GM18868 (cell line): ENCODE measurements around the gene MYO15A.

Experiments used
- ATAC-seq: cut with Tn5 transposase; IDR thresholded peaks from one replicate; pipeline ENCODE4 v1.9.1; 2021; ENCODE audit warnings: mild to moderate bottlenecking, moderate library complexity; ENCODE audit not compliant: unreplicated experiment

The MYO15A gene

DNA sequence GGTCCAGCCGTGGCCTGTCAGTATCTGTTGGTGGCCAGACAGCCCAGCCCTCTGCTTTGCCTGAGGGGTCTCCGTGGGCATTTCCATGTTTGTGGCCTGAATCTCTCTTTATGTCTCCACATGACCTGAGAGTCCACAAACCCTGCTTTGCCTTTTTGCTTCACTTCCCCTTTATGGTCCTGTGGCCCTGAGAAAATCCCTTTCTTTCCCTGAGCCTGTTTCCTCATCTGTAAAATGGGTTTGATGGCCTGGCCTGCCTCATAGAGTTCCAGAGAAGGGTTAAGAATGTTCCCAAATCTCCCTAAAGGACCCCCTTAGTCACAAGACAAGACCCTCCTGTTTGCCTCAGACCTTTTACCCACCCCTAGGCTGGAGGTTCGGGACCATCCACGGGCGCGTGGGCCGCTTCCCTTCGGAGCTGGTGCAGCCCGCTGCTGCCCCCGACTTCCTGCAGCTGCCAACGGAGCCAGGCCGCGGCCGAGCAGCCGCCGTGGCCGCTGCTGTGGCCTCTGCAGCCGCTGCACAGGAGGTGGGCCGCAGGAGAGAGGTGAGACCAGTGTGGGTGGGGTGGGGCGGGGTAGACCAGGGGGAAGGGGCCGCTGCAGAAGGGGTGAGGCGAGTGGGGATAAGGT, 48.9 kb downstream of the MYO15A start:
- no peak for ATAC-seq

DNA sequence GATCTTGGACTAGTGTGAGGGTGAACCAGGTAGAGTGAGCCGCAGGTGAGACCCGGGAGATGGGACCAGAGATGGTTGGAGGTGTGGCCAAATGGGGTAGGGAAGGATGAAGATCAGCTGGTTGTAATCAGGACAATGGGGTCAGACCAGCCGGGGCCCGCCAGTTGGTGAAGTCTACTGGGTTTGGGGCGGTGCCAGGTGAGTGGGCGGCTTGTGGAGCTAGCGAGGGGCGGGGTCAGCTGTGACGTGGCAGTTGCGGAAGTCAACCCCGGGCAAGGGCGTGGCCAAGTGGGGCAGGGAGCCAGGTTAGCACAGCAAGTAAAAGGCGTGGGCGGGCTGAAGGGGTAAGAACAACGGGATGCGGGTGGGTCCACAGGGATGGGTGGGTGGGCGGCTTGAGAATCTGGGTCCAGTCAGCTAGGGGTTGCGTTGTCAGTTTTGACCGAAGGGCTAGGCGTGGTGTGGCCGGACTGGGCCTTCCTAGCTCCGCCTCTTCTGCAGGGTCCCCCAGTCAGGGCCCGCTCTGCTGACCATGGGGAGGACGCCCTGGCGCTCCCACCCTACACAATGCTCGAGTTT, 49.6 kb downstream of the MYO15A start:
- peak; percentile 61 for ATAC-seq

DNA sequence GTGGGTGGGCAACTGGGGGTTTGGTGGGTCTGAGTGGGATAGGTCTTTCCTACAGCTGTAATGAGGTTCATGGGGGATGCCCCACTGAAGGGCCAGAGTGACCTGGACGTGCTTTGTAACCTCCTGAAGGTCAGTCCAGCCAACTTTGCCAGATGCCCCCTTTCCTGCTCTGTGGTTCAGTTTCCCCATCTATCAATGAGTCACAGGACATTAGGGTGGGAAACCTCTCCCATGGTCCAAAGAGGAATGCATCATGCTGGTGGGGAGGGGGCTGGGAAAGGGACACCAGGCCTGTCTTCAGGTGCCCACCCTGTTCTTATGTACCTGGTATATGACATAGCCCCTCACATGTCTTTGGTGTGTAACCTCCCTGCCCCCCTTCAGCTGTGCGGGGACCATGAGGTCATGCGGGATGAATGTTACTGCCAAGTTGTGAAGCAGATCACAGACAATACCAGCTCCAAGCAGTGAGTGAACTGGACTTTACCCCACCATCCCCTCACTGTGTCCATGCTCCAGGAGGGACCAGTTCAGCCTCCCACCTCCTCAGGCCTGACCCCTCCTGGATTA, 51.1 kb downstream of the MYO15A start:
- no peak for ATAC-seq

DNA sequence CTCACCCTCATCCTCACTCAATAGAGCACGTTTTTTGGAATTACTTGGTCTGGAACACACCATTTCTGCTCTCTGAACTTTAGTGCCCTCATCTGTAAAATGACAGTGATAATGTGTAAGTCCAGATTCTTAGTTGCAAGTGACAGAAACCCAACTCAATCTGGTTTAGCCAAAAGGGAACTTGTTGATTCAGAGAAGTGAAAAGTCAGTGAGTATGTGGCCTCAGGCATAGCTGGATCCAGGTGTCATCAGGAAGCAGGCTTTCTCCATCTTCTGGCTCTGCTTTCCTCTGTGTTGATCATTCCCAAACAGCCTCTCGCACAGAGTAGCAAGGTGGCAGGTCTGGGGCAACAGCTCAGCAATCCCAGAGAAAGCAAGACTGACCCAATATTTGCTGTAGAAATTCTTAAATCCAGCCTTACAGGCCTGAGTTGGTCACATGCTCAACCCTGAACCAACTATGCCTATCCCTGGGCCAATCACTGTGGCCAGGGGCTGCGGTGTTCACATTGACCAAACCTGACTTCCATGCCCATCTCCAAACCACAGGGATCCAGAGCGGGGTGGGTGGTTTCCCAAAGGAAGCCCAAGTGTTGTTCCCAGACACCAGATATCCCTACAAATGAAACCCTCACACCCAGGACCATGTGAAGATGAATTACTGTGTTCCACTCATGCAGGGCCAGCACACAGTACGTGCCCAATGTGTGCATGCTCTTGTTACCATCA, 51.7 kb downstream of the MYO15A start:
- ATAC-seq, result no peak

DNA sequence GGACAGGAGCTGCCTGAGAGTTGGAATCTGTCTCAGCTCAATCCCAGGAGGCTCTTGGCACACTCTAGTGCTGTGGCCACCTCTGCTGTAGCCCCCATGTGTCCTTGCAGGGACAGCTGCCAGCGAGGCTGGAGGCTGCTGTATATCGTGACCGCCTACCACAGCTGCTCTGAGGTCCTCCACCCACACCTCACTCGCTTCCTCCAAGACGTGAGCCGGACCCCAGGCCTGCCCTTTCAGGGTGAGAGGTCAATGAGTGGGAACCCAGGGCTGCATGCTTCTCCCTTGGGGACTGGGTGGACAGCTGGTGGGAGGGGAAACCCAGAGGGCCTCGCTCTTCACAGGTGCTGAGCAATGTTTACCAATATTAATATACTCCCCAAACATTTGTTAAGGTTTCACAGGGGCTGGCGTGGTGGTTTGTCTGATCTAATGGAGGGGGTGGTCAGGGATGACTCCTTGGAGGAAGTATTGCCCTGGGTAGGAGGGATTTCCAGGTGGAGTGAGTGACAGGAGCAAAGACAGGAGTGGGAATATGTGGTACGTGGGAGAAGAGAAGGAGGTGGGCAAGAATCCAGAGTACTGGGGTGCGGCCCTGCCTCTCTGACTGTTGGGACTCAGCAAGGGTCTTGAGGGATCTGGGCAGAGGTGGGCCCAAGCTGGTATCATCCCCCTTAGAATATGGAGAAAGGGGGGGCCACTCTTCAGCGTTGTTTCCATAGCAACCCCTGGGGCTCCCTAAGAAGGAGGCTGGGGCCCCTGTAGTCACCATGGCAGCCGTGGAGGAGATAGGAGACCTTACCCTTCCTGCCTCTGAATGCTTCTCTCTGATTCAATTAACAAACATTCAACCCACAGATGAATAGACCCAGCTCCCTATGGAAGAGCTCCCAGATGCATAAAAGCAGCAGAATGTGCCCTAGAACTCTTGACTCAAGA, 52.9 kb downstream of the MYO15A start:
- no peak for ATAC-seq

DNA sequence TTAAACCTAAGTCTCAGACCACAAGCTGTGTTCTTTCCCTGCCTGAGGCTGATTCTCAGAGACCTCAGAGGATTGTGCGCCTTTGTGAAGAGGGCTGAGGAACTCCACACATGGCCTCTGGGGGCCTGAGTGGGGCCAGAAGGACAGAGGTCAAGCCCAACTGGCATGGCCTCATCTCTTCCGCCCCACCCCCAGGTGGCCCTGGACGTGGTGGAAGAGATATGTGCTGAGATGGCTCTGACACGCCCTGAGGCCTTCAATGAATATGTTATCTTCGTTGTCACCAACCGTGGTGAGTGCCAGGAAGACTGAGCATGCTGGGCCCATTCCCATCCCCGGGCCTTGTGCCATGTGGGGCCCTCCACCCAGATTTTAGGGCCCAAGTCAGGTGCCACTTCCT, 55.0 kb downstream of the MYO15A start:
- no peak for ATAC-seq

DNA sequence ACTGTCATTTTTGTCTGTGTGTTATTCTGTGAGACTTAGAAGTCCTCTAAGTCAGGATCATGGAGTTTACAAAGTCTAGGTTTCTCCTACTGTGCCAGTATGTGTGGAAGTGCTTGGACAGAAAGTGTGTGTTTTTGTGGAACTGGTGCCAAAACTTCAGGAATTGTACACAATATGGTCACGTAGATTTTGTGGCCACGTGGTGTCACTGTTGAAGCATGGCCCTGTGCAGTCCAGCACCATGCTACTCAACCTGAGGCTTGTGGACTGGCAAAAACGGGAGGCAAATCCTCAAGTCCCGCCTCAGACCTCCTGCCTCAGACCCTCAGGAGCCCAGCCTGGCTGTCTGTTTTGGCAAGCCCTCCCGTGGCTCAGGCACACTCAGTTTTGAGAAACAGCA, 58.3 kb downstream of the MYO15A start:
- no peak for ATAC-seq

DNA sequence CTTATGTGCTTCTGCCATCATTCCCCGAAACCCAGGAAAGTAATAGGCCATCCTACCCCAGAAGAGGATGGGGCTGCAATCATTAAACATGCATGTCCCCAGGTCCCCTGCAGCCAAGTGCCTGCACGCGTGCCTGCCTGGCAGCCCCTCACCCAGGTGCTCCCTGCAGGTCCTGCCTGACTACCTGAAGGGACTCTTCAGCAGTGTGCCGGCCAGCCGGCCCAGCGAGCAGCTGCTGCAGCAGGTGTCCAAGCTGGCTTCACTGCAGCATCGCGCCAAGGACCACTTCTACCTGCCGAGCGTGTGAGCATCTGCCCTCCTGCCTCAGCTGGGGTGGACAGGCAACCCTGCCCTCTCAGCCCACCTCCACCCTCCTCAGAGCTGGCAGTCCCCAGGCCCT, 58.9 kb downstream of the MYO15A start:
- no peak for ATAC-seq

DNA sequence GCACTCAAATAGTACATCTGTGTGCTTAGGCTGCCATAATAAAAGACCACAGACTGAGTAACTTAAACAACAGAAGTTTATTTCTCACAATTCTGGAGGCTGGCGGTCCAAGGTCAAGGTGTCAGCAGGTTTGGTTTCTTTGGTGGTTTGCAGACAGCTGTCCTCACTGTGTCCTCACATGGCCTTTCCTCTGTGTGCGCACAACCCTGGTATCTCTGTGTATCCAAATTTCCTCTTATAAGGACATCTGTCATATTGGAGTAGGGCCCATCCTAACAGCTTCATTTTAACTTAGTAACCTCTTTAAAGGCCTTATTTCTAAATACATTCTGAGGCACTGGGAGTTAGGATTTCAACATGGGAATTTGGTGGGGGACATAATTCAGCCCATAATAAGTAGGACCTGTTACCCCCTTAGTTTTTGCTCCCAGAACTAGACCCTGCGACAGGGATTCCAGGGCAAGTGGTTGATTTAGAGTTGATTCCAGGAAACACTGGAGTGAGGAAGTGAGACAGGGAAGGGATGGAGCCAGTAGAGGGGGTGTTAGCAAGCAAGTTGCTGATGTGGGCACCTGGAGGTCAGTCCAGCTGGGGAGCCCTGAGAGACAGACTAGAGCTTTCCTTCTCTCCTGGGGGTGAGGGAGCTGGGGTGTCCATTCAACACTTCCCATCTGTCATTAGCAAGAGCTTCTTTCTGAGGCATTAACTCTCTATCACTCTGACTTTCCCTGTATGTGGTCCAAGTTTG, 64.1 kb downstream of the MYO15A start:
- no peak for ATAC-seq

DNA sequence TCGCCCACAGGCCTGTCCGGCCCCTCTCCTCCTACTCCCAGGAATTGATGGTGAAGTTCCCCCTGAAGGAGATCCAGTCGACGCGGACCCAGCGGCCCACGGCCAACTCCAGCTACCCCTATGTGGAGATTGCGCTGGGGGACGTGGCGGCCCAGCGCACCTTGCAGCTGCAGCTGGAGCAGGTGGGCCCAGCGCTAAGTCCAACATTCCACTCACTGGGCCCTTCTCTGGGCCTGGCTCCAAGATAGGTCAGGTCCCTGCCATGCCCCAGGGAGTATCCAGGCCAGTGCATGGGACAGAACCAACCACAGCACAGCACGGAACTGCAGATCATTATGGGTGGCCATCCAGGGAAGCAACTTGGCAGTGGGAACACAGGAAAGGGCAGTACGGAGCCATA, 65.2 kb downstream of the MYO15A start:
- ATAC-seq, result no peak

DNA sequence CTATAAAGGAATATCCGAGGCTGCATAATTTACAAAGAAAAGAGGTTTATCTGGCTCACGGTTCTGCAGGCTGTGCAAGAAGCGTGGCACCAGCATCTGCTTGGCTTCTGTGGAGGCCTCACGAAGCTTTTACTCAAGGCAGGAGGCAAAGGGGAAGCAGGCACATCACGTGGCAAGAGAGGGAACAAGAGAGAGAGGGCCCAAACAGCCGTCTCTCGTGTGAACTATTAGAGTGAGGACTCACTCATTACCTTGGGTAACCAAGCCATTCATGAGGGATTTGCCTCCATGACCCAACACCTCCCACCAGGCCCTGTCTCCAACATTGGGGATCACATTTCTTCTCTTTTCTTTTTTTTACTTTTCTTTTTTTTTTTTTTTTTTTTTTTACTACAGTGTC, 67.6 kb downstream of the MYO15A start:
- no peak for ATAC-seq

DNA sequence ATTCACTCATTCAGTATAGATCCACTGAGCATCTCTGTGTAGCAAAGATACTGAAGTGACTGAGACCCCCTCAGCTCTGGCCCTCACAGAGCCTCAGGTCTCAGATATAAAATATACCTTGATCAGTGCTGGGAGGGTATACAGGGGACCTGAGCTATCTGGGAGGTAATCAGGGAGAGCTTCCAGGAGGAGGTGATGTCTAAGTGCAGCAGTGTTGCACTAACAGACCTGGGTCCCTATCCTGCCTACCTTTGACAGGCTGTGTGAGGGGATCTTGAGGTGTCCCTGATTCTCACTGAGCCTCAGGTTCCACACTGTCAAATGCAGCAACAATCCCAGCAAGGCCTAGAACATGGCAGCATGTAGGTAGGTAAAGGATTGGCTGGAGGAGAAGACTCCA, 68.6 kb downstream of the MYO15A start:
- no peak for ATAC-seq

DNA sequence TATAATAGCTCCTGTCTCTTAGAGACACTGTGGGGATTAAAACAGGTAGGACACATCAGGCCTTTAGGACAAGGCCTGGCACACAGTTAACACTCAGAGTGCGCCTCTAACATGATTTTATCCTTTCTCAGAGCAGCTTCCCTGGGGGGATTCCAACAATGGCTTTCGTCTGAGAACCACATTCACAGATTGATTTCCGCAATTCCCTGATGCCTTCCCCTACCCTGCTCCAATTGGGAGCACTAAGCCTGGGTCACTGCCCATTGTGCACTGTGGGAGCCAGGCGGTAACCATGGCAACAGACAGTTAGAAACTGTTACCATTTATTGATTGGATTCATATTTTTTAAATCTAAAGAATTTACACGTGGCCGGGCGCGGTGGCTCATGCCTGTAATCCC, 69.2 kb downstream of the MYO15A start:
- no peak for ATAC-seq

DNA sequence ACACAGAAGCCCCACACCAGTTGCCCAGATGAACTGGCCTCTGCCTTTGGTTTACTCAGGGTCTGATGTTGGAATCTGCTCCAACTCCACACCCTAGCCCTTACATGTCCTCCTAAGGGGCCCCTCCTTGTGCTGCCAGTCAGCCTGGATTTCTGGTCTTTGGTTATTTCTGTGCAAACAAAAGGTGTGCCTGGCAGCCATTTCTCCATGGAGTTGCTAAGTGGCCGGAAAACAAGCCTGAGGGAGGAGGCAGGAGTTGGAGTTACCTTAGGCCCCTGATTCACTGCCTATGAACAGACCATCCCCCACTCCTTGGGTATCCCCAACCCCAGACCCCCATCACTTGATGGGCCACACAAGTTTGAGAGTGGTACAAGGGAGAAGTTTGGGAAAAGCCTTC, 70.6 kb downstream of the MYO15A start:
- no peak for ATAC-seq

DNA sequence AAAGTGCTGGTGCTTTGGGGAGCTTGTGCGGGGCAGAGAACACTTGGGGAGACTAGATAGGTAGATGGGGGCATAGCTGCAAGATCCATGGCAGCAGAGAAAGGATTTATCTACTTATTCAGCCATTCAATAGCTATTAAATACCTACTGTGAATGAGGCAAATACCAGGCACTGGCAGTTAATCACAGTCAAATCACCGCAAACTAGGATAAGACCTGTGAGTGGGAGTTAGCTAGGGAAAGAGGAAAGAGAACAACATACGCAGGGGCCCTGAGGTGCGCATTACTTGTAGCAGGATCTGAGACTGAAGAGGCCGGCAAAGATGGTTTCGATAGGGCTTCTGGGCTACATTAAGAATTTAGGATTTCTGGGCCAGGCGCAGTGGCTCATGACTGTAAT, 71.2 kb downstream of the MYO15A start:
- ATAC-seq, result no peak

DNA sequence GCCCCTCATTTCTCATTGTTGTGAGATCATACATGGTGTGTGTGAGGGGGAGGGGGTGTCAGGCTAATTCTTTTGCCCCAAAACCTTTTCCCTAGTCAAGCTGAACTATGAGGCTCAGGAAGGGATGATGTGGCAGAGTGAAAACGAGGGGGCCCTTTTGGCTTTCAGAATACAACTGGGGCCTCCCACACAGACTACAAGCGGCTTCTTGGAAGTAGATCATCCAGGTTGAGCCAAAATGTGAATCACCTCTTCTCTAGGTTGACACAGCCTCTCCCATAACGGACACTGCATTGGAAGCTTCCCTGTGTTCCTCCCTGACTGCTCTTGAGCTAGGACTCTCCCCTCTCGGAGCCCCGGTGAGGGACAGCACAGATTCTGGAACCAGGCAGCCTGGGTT, 72.8 kb downstream of the MYO15A start:
- no peak for ATAC-seq

DNA sequence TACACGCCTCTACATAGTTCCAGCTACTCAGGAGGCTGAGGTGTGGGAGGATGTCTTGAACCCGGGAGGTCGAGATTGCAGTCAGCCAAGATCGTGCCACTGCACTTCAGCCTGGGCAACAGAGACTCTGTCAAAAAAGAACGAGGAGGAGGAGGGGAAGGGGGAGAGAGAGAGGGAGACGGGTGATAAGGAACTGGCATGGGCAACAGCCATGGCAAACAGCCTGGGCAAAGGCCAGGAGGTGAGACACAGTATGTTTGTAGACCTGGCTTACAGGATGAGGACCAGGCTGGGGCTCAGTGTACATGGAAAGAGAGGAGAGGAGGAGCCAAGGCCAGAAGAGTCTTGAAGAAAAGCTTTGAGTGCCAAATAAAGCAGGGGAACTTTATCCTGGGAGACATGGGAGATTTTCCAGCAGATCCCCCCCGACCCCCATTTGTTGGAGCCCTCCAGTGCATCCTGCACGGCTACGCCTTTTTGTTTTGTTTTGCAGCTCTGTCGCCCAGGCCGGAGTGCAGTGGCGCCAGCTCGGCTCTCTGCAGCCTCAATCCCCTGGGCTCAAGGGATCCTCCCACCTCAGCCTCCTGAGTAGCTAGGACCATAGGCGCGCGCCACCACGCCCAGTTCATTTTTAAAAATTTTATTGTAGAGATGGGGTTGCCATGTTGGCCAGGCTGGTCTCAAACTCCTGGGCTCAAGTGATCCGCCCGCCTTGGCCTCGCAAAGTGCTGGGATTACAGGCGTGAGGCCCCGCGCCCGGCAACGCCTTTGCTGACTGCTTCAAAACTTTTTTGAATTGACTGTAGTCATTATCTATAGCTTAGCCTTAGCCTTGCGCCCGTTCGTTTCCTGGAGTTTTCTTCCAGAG, 73.8 kb downstream of the MYO15A start:
- no peak for ATAC-seq

DNA sequence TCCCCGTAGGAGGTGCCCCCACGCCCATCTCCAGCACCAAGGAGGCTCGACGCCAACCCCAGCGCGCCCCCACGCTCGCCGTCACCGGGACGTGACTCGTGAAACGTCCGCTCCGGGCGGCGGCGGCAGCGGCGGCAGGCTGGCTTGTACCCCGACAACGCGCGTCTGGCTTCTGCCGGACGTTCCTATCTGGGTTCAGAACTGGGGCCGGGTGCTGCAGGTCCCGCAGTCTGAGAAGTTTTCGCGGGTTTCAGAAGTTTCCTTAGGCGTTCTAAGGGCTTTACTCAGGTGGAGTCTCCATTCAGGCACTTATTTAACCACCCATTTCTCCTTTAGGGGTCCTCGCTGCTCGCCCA, 74.4 kb downstream of the MYO15A start:
- peak; percentile 43 for ATAC-seq

DNA sequence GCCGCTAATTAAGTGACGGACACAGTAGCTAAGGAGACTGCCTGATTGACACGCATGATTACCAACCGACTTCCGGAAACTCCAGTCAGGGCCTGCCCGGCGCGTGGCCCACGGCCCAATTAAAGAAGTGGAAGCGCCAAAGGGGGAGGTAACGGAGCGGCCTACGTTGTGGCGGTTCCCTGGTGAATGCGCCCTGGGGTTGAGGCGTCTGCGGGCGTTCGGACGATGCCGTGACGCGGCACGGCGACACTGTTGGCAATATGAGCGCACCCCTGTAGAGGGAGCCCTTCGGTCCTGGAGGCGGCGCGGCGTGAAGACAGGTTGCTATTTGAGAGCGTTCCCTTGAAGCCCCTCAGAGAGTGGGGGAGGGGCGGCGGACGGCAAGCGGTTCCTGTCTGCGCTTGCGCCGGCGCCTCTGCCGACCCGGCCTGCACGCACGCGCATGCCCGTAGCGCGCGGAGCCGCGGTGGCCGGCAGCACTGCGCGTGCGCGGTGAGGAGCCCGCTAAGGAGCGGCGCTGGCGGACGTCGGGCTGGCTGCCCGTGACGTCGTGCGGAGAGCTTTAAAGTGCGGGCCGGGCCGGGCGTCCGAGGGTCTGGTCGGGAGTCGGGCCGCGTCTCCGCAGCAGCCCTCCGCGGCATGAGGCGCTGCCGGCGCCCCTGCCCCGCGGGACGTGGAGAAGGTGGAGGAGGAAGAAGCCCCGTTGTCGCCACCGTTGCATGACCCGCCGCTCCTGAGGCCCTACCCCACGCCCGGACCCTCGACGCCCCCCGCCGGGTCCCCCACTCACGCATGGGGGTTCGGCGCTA, 75.0 kb downstream of the MYO15A start, which contains the start of gene ALKBH5:
Gene ALKBH5, plus strand, starts transcription at position 495 of the 809 bp plus-strand sequence. CDS start 416 bp downstream, outside the sequence.
- peak; percentile 82 for ATAC-seq
